ENCODE measurements around the gene KIF18A. TPM values are rescaled to one million over a fixed set of nuclear protein-coding genes. Genes with fewer than 3 reads are reported as not detected.
"Not testable (repeated sequence)": the region's sequence is repeated elsewhere in the genome, so short reads cannot be mapped to it uniquely, and the experiment has no call there.

KIF18A gene
- 7.5 TPM for polyA plus RNA-seq (2012; ENCODE audit: missing spikeins)

- peak; percentile 53 for DNase-seq (ENCODE audit: insufficient read length)
- peak; percentile 98 for FAIRE-seq
- peak; percentile 57; the same call in 1 of the 2 replicates for TF ChIP-seq TAF1 (IDR thresholded peaks at IDR 0.05; ENCODE audit: borderline replicate concordance, low read depth, low read length)
- TF ChIP-seq POLR2A (IDR thresholded peaks at IDR 0.05; ENCODE audit: low read depth, low read length), result peak; percentile 81
- peak; percentile 68 for TF ChIP-seq POLR2AphosphoS5 (IDR thresholded peaks at IDR 0.05; ENCODE audit: low read depth, low read length)
Measured at GRCh38 chr11:28107750-28108618, at the start of gene KIF18A, which contains the start of gene METTL15. KIF18A (minus strand) TSS chr11:28108156; CDS start chr11:28097947, 10,209 bp downstream. METTL15 (plus strand) TSS chr11:28108388; CDS start chr11:28113335, 4,947 bp downstream.

DNA sequence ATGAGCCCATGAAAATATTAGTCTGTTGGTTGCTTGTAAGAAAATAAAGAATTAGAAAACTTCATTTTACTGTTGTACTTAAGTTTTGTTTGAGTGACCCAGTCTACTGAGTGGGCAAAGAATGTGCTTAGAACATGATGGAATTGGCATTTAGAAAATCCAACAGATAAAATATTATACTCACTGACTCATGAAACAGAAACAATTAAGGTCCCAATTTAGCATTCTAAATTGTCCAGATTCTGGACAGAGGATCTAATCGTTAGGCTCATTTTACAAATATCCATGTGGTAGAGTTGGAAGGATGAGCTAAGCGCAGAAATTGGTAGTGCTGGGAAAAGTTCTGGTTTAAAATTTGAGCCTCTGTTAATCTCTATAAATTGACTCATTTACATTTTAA is 45.6 kb upstream of the KIF18A start:
- FAIRE-seq, result no peak
- TF ChIP-seq POLR2A (IDR thresholded peaks at IDR 0.05; ENCODE audit: low read depth, low read length), result no peak
- TF ChIP-seq TAF1 (IDR thresholded peaks at IDR 0.05; ENCODE audit: borderline replicate concordance, low read depth, low read length), result no peak
- no peak for TF ChIP-seq POLR2AphosphoS5 (IDR thresholded peaks at IDR 0.05; ENCODE audit: low read depth, low read length)
- no peak for DNase-seq (ENCODE audit: insufficient read length)

GRCh38 chr11:28152743-28153142 is 44.8 kb upstream of the KIF18A start:
- TF ChIP-seq POLR2A (IDR thresholded peaks at IDR 0.05; ENCODE audit: low read depth, low read length) (no peak), POLR2AphosphoS5 (IDR thresholded peaks at IDR 0.05; ENCODE audit: low read depth, low read length) (no peak), TAF1 (IDR thresholded peaks at IDR 0.05; ENCODE audit: borderline replicate concordance, low read depth, low read length) (no peak)
- no peak for FAIRE-seq
- DNase-seq (ENCODE audit: insufficient read length), result no peak

- no peak for FAIRE-seq
- no peak for DNase-seq (ENCODE audit: insufficient read length)
- TF ChIP-seq POLR2AphosphoS5 (IDR thresholded peaks at IDR 0.05; ENCODE audit: low read depth, low read length), result no peak
- no peak for TF ChIP-seq POLR2A (IDR thresholded peaks at IDR 0.05; ENCODE audit: low read depth, low read length)
- no peak for TF ChIP-seq TAF1 (IDR thresholded peaks at IDR 0.05; ENCODE audit: borderline replicate concordance, low read depth, low read length)
Measured at GRCh38 chr11:28146123-28146751, 38.3 kb upstream of the KIF18A start.

DNA sequence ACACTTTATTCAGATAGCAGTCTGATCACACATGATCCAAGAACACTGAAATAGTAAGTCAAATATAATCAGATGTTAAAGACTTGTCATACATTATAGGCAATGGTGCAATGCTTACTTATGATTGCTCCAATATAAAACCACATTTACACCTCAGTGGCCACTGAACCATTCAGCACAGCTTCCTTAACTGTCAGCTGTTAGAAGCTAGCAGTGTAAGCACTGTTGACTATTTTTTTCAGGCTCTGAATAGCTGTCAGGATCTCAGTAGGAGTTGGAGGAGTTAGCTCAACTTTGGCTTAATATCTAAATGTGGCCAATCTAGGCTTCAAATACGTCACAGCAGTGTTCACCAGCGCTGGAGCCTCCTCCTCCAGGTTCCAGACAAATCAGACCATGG is 36.9 kb upstream of the KIF18A start:
- FAIRE-seq, result no peak
- no peak for TF ChIP-seq POLR2A (IDR thresholded peaks at IDR 0.05; ENCODE audit: low read depth, low read length)
- TF ChIP-seq POLR2AphosphoS5 (IDR thresholded peaks at IDR 0.05; ENCODE audit: low read depth, low read length), result no peak
- TF ChIP-seq TAF1 (IDR thresholded peaks at IDR 0.05; ENCODE audit: borderline replicate concordance, low read depth, low read length), result no peak
- no peak for DNase-seq (ENCODE audit: insufficient read length)

GRCh38 chr11:28142724-28143123 is 34.8 kb upstream of the KIF18A start:
- DNase-seq (ENCODE audit: insufficient read length), result no peak
- TF ChIP-seq TAF1 (IDR thresholded peaks at IDR 0.05; ENCODE audit: borderline replicate concordance, low read depth, low read length) (no peak), POLR2A (IDR thresholded peaks at IDR 0.05; ENCODE audit: low read depth, low read length) (no peak), POLR2AphosphoS5 (IDR thresholded peaks at IDR 0.05; ENCODE audit: low read depth, low read length) (no peak)
- no peak for FAIRE-seq

- no peak for DNase-seq (ENCODE audit: insufficient read length)
- FAIRE-seq, result no peak
- TF ChIP-seq POLR2A (IDR thresholded peaks at IDR 0.05; ENCODE audit: low read depth, low read length) (no peak), TAF1 (IDR thresholded peaks at IDR 0.05; ENCODE audit: borderline replicate concordance, low read depth, low read length) (no peak), POLR2AphosphoS5 (IDR thresholded peaks at IDR 0.05; ENCODE audit: low read depth, low read length) (no peak)
Measured at GRCh38 chr11:28140689-28141455, 32.9 kb upstream of the KIF18A start.

DNA sequence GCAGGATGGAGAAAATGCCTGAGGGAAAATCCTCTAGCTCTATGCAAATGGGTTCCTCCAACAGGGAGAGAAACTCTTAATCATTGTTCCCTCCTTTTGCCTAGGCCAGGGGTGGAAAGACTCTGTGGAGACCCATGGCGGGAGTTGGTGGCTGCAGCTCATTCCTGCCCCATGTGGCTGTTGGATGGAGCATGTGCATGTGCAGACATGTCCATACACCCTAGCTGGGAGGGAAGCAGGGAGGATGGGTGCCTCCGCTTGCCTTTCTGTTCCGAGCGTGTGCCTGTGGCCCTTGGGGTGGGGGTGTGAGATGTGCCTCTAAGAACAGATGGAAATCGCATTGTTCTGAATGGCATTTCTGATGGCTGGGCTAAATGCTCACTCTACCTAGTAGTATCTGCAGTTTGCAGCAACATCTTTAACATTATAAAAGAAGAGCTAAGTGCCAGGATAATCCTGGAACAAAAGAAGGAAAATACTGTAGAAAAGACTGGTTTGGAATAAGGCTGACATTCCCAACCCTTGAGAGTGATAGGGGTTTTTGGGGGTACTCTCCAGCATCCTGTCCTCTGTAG is 32.0 kb upstream of the KIF18A start:
- no peak for TF ChIP-seq POLR2A (IDR thresholded peaks at IDR 0.05; ENCODE audit: low read depth, low read length)
- TF ChIP-seq POLR2AphosphoS5 (IDR thresholded peaks at IDR 0.05; ENCODE audit: low read depth, low read length), result no peak
- no peak for TF ChIP-seq TAF1 (IDR thresholded peaks at IDR 0.05; ENCODE audit: borderline replicate concordance, low read depth, low read length)
- FAIRE-seq (no peak), DNase-seq (ENCODE audit: insufficient read length) (no peak)

DNA sequence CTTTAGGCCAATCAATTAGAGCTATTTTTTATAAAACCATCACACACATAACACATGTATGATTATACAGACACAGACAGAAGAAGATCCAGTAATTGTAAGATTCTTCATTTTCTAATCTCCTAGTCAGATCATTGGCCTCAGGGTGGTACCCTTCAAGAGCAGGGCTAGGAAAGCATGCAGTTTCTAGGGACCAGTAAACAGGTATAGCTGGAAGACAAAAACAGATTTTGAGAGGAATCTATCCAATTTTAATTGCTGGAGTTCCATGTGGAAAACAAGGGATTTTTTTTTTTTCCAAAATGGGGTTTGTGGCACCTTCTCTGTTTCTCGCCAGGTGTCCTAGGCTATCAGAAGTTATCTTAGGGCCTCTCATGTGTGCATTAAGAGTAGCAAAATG is 29.9 kb upstream of the KIF18A start:
- no peak for FAIRE-seq
- DNase-seq (ENCODE audit: insufficient read length), result no peak
- no peak for TF ChIP-seq POLR2A (IDR thresholded peaks at IDR 0.05; ENCODE audit: low read depth, low read length)
- TF ChIP-seq TAF1 (IDR thresholded peaks at IDR 0.05; ENCODE audit: borderline replicate concordance, low read depth, low read length), result no peak
- no peak for TF ChIP-seq POLR2AphosphoS5 (IDR thresholded peaks at IDR 0.05; ENCODE audit: low read depth, low read length)

DNA sequence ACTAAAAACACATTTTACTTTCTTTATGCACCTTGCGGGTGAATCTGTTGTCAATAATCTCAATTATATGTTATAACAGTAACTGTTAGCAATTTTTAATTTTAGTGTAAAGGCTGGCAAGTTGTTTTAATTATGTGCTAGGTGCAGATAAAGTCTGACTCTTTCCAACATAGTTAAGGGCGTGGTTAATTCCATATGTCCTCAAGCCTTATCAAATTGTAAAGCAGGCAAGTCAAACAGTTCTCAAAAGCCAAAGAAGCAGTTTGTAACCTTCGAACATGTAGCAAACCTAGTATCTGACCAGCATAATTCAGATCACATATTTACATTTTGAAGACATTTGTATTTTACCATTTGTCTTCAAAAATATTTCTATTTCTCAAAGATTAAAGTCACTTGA is 29.4 kb upstream of the KIF18A start:
- DNase-seq (ENCODE audit: insufficient read length) (no peak), FAIRE-seq (no peak)
- no peak for TF ChIP-seq POLR2AphosphoS5 (IDR thresholded peaks at IDR 0.05; ENCODE audit: low read depth, low read length)
- no peak for TF ChIP-seq TAF1 (IDR thresholded peaks at IDR 0.05; ENCODE audit: borderline replicate concordance, low read depth, low read length)
- TF ChIP-seq POLR2A (IDR thresholded peaks at IDR 0.05; ENCODE audit: low read depth, low read length), result no peak

GRCh38 chr11:28136157-28136556 is 28.2 kb upstream of the KIF18A start:
- DNase-seq (ENCODE audit: insufficient read length), result not testable (repeated sequence)
- FAIRE-seq, result peak; percentile 42
